ENCODE data around the gene ADK. TPM values are rescaled to one million over a fixed set of nuclear protein-coding genes. Genes with fewer than 3 reads are reported as not detected.
"Not testable (repeated sequence)": the region's sequence is repeated elsewhere in the genome, so short reads cannot be mapped to it uniquely, and the experiment has no call there.

The ADK gene
- total RNA-seq, 4 donors from 2014 or later = 15.9 to 28.8 (median 23.3) TPM

DNA sequence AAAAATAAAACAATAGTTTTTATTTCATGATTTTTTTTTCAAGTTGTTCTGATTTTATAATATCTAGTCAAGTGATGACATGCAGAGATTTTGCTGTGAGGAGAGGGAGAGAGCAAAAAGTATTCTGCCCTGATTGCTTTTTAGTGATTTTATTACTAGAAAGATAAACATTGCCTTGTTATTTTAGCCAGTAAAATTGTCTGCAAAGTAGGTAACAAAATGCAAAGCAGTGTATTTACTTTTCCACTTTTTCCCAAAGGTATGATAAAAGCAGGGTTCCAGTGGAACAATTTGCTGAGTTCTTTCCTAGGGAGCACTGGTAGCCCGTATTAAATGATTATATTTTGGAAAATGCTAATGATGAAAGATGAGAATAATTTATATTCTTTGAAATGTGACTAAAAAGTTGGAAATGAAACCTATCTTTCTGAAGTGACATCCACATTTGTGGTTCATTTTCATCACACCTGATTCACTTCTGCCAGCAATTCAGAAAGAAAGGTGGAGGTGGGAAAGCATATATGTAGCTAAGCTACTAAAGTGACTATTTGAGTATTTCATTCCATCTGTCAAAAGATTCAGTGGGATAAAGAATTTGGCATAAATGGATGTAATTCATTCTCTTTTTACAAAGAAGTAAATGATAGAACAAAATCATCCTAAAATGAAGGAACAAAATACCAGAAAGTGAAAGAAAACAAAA is 300.3 kb downstream of the ADK start:
- Histone ChIP-seq H3K9me3 (no peaks in the 10 kb centered on the region), H3K4me3 (no peak overlapping the region), H3K27me3 (no peaks in the 10 kb centered on the region), H3K27ac (no peak overlapping the region), H3K36me3 (no peaks in the 10 kb centered on the region), H3K4me1 (no peaks in the 10 kb centered on the region)
- no peak for ATAC-seq
- intact Hi-C loops (cut with DNase I; ENCODE audit: low total_unique reads) (no loop called here), in situ Hi-C loops (cut with MboI; ENCODE audit: low sequenced_read_pairs in 4 of 4) (no loop called here)
- DNase-seq = no peak
- no peak for TF ChIP-seq POLR2A (IDR thresholded peaks at IDR 0.05)
- TF ChIP-seq, protein P1, sequence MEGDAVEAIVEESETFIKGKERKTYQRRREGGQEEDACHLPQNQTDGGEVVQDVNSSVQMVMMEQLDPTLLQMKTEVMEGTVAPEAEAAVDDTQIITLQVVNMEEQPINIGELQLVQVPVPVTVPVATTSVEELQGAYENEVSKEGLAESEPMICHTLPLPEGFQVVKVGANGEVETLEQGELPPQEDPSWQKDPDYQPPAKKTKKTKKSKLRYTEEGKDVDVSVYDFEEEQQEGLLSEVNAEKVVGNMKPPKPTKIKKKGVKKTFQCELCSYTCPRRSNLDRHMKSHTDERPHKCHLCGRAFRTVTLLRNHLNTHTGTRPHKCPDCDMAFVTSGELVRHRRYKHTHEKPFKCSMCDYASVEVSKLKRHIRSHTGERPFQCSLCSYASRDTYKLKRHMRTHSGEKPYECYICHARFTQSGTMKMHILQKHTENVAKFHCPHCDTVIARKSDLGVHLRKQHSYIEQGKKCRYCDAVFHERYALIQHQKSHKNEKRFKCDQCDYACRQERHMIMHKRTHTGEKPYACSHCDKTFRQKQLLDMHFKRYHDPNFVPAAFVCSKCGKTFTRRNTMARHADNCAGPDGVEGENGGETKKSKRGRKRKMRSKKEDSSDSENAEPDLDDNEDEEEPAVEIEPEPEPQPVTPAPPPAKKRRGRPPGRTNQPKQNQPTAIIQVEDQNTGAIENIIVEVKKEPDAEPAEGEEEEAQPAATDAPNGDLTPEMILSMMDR (IDR thresholded peaks at IDR 0.05 in 4 of 5, conservative IDR thresholded peaks at IDR 0.05 in 1 of 5) = no peak

DNA sequence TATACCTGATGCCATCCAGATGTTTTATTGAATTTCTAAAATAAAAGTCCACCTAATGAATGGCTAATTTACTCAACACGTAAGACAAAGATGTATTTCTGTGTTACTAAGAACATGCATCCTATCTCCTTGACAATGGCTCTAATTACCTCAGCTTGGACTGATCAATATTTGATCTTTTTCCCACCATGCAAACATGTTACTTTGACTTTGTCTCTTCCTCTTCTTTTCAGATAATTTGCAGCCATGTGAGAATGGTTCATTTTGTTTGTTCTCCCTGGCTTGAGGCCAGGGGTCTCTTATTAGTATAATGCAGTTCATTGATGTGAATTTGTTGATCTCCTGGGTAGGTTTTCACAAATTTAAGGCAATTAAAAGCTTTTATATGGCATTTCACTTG is 302.1 kb downstream of the ADK start:
- no peak overlapping the region for H3K27ac ChIP-seq
- in situ Hi-C loops (cut with MboI; ENCODE audit: low sequenced_read_pairs in 4 of 4) (no loop called here), intact Hi-C loops (cut with DNase I; ENCODE audit: low total_unique reads) (no loop called here)
- H3K27me3 ChIP-seq = no peaks in the 10 kb centered on the region
- TF ChIP-seq, protein P1 (IDR thresholded peaks at IDR 0.05 in 4 of 5, conservative IDR thresholded peaks at IDR 0.05 in 1 of 5) = no peak
- TF ChIP-seq POLR2A (IDR thresholded peaks at IDR 0.05) = no peak
- no peak overlapping the region for H3K4me3 ChIP-seq
- ATAC-seq (no peak), DNase-seq (no peak)
- H3K4me1 ChIP-seq = no peaks in the 10 kb centered on the region
- H3K9me3 ChIP-seq = no peaks in the 10 kb centered on the region
- H3K36me3 ChIP-seq = no peaks in the 10 kb centered on the region

DNA sequence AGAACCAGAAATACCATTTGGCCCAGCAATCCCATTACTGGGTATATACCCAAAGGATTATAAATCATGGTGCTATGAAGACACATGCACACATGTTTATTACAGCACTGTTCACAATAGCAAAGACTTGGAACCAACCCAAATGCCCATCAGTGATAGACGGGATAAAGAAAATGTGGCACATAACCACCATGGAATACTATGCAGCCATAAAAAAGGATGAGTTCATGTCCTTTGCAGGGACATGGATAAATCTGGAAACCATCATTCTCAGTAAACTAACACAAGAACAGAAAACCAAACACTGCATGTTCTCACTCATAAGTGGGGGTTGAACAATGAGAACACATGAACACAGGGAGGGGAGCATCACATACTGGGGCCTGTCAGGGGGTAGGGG is 306.5 kb downstream of the ADK start:
- H3K27me3 ChIP-seq; H3K27ac ChIP-seq; H3K4me3 ChIP-seq; H3K9me3 ChIP-seq; in situ Hi-C loops (cut with MboI; ENCODE audit: low sequenced_read_pairs in 4 of 4); intact Hi-C loops (cut with DNase I; ENCODE audit: low total_unique reads); ATAC-seq; DNase-seq; H3K36me3 ChIP-seq: not testable (repeated sequence)
- peaks cover 6 to 13% of the 10 kb centered on the region in 2 donors for H3K4me1 ChIP-seq

DNA sequence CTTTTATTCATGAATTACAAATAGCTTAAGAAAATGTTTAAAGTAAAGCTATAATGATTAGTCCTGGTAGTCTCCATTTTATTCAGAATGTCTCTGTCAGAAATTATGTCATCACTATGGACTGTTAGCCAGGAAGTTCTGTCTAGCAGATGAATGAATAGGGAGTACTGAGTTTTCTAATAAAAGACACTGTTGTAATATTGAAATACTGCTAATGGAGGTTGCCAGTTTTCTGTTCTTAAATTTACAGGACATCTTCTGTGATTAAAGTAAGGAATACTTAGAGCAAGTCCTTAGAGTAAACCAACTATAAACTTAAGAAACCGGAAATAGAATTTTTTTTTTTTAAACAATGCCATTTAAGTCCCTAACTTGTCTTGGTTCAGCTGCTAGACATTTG is 309.8 kb downstream of the ADK start:
- H3K36me3 ChIP-seq = no peaks in the 10 kb centered on the region
- TF ChIP-seq POLR2A (IDR thresholded peaks at IDR 0.05) = no peak
- TF ChIP-seq, protein P1 (IDR thresholded peaks at IDR 0.05 in 4 of 5, conservative IDR thresholded peaks at IDR 0.05 in 1 of 5) = no peak
- DNase-seq = no peak
- ATAC-seq = no peak
- H3K4me1 ChIP-seq = peaks cover 6 to 13% of the 10 kb centered on the region in 2 donors
- H3K27me3 ChIP-seq = no peaks in the 10 kb centered on the region
- intact Hi-C loops (cut with DNase I; ENCODE audit: low total_unique reads) = no loop called here
- in situ Hi-C loops (cut with MboI; ENCODE audit: low sequenced_read_pairs in 4 of 4) = no loop called here
- no peak overlapping the region for H3K4me3 ChIP-seq
- H3K27ac ChIP-seq = no peak overlapping the region
- H3K9me3 ChIP-seq = no peaks in the 10 kb centered on the region

DNA sequence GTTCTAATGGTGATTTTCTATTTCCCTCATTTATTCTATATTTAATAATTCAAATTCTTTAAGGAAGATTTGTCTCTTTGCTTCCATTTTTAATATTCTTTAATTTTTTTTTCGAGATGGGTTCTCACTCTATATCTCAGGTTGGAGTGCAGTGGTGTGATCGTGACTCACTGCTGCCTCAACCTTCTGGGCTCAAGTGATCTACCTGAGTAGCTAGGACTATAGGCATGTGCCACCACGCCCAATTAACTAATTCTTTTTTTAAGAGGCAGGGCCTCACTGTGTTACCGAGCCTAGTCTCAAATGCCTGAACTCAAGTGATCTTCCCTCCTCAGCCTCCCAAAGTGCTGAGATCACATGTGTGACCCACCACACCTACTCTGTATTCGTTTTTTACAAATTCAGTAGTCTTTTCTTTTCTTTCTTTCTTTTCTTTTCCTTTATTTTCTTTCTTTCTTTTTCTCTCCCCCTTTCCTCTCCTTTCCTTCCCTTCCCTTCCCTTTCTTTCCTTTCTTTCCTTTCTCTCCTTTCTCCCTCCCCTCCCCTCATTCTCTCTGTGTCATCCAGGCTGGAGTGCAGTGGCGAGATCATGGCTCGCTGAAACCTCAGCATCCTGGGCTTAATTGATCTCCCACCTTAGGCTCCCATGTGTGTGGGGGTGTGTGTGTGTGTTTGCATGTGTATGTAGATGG is 323.1 kb downstream of the ADK start:
- in situ Hi-C loops (cut with MboI; ENCODE audit: low sequenced_read_pairs in 4 of 4) (no loop called here), intact Hi-C loops (cut with DNase I; ENCODE audit: low total_unique reads) (no loop called here)
- Histone ChIP-seq H3K36me3 (no peaks in the 10 kb centered on the region), H3K4me1 (no peaks in the 10 kb centered on the region), H3K9me3 (no peaks in the 10 kb centered on the region), H3K27me3 (no peaks in the 10 kb centered on the region), H3K4me3 (no peak overlapping the region), H3K27ac (no peak overlapping the region)
- TF ChIP-seq POLR2A (IDR thresholded peaks at IDR 0.05) = no peak
- TF ChIP-seq, protein P1 (IDR thresholded peaks at IDR 0.05 in 4 of 5, conservative IDR thresholded peaks at IDR 0.05 in 1 of 5) = no peak
- ATAC-seq (no peak), DNase-seq (no peak)

DNA sequence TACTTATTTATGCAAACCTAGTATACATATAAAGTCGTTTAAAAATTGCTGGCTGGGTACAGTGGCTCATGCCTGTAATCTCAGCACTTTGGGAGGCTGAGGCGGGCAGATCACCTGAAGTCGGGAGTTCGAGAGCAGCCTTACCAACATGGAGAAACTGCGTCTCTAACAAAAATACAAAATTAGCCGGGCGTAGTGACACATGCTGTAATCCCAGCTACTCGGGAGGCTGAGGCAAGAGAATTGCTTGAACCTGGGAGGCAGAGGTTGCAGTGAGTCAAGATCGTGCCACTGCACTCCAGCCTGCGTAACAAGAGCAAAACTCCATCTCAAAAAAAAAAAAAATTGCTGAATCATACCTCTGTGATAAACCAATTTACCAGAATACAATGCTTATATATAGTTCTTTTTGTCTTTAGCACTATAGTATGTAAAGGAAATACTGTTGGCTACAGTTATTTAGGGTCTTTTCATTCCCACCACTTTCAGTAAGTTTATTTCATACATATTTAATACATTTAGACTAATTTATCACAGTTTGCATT is 325.2 kb downstream of the ADK start:
- ATAC-seq; DNase-seq; H3K36me3 ChIP-seq; H3K27me3 ChIP-seq; H3K9me3 ChIP-seq; in situ Hi-C loops (cut with MboI; ENCODE audit: low sequenced_read_pairs in 4 of 4); H3K27ac ChIP-seq; H3K4me1 ChIP-seq; H3K4me3 ChIP-seq; intact Hi-C loops (cut with DNase I; ENCODE audit: low total_unique reads): not testable (repeated sequence)
